Trophoblast cell (in vitro differentiated cells and primary cell): ENCODE results near the gene MMP15.
A peak's percentile ranks its signal among the peaks of the same experiment; 100 is the strongest.

Experiments
- DNase-seq, 2 donors: peaks; one replicate each; pipeline ENCODE4 v3.0.0-alpha.2; 2016
- H2AFZ ChIP-seq: 2 replicates; pipeline ENCODE4 v1.6.1; 2013; ENCODE audit warnings: low read length, moderate library complexity, mild to moderate bottlenecking; ENCODE audit not compliant: insufficient read depth, poor library complexity
- H2AK5ac ChIP-seq: 2 replicates; pipeline ENCODE4 v1.6.1; 2013; ENCODE audit warnings: mild to moderate bottlenecking, low read length
- H2BK120ac ChIP-seq: 2 replicates; pipeline ENCODE4 v1.6.1; 2013; ENCODE audit warnings: low read length, mild to moderate bottlenecking, moderate library complexity; ENCODE audit not compliant: insufficient read depth, poor library complexity
- H2BK12ac ChIP-seq: 2 replicates; pipeline ENCODE4 v1.6.1; 2013; ENCODE audit warnings: mild to moderate bottlenecking, low read length, moderate library complexity
- H2BK5ac ChIP-seq: 2 replicates; pipeline ENCODE4 v1.6.1; 2013; ENCODE audit warnings: low read length, low read depth, moderate library complexity, mild to moderate bottlenecking; ENCODE audit not compliant: poor library complexity
- H3K14ac ChIP-seq: 2 replicates; pipeline ENCODE4 v1.6.1; 2013; ENCODE audit warnings: mild to moderate bottlenecking, low read length
- H3K18ac ChIP-seq: 2 replicates; pipeline ENCODE4 v1.6.1; 2013; ENCODE audit warnings: mild to moderate bottlenecking, low read length
- H3K23ac ChIP-seq: 2 replicates; pipeline ENCODE4 v1.6.1; 2013; ENCODE audit warnings: low read length
- H3K27ac ChIP-seq: 2 replicates; pipeline ENCODE4 v1.5.1; 2013; ENCODE audit warnings: low read depth, mild to moderate bottlenecking, inconsistent platforms, low read length, moderate library complexity
- H3K27me3 ChIP-seq: 2 replicates; pipeline ENCODE4 v1.6.1; 2013; ENCODE audit warnings: inconsistent platforms, mild to moderate bottlenecking, low read length, moderate library complexity; ENCODE audit not compliant: insufficient read depth
- H3K36me3 ChIP-seq, 2 experiments: 1 replicate in 1 of 2; 2 replicates in 1 of 2; pipeline ENCODE4 v1.6.1; 2013; ENCODE audit warnings: low read length in 2 of 2, mild to moderate bottlenecking in 2 of 2, moderate library complexity in 1 of 2; ENCODE audit not compliant: insufficient read depth in 2 of 2, control insufficient read depth in 1 of 2
- H3K4ac ChIP-seq: 2 replicates; pipeline ENCODE4 v1.6.1; 2013; ENCODE audit warnings: low read depth, mild to moderate bottlenecking, low read length, moderate library complexity
- H3K4me1 ChIP-seq, 2 experiments: 1 replicate in 1 of 2; 2 replicates in 1 of 2; pipeline ENCODE4 v1.6.1; 2013; ENCODE audit warnings: low read length in 2 of 2, mild to moderate bottlenecking in 2 of 2, moderate library complexity in 1 of 2; ENCODE audit not compliant: insufficient read depth in 2 of 2, control insufficient read depth in 1 of 2
- H3K4me2 ChIP-seq: 2 replicates; pipeline ENCODE4 v1.6.1; 2013; ENCODE audit warnings: inconsistent platforms, mild to moderate bottlenecking, low read length, moderate library complexity
- H3K4me3 ChIP-seq: 2 replicates; pipeline ENCODE4 v1.5.1; 2013; ENCODE audit warnings: mild to moderate bottlenecking, low read depth, low read length, inconsistent platforms
- H3K79me1 ChIP-seq: one replicate; pipeline ENCODE4 v1.6.1; 2013; ENCODE audit warnings: low read length
- H3K79me2 ChIP-seq: 2 replicates; pipeline ENCODE4 v1.6.1; 2013; ENCODE audit warnings: low read length, mild to moderate bottlenecking; ENCODE audit not compliant: control insufficient read depth, insufficient read depth, poor library complexity
- H3K9ac ChIP-seq: 2 replicates; pipeline ENCODE4 v1.6.1; 2013; ENCODE audit warnings: mild to moderate bottlenecking, low read length
- H3K9me3 ChIP-seq: 2 replicates; pipeline ENCODE4 v1.6.1; 2013; ENCODE audit warnings: low read depth, mild to moderate bottlenecking, control low read depth, inconsistent platforms, low read length; ENCODE audit not compliant: insufficient read depth
- H4K12ac ChIP-seq: 2 replicates; pipeline ENCODE4 v1.6.1; 2013; ENCODE audit warnings: low read depth, mild to moderate bottlenecking, low read length, moderate library complexity
- H4K8ac ChIP-seq: 2 replicates; pipeline ENCODE4 v1.6.1; 2013; ENCODE audit warnings: low read depth, mild to moderate bottlenecking, low read length, moderate library complexity
- H4K91ac ChIP-seq: one replicate; pipeline ENCODE4 v1.6.1; 2013; ENCODE audit warnings: low read depth, mild to moderate bottlenecking, low read length, moderate library complexity
- whole genome bisulfite sequencing: extraction: QIAGEN DNeasy Blood & Tissue Kit; methylation state at CpG from one replicate; pipeline ENCODE4 v1.1.7; 2013; ENCODE audit warnings: missing lambda C conversion rate; ENCODE audit not compliant: insufficient read length, insufficient coverage; ENCODE audit errors: extremely low coverage; 5-methylcytosine and 5-hydroxymethylcytosine counted together

Gene MMP15

GRCh38 chr16:57985204-57986181 lies 40.1 kb upstream of the MMP15 start:
- Histone ChIP-seq H3K9ac (no peak overlapping the region), H3K9me3 (peaks cover 3% of the 10 kb centered on the region), H3K36me3 (no peaks in the 10 kb centered on the region), H3K79me1 (no peaks in the 10 kb centered on the region), H3K27me3 (peaks cover 20% of the 10 kb centered on the region), H2AFZ (no peak overlapping the region), H2BK5ac (no peak overlapping the region), H4K8ac (no peak overlapping the region), H2AK5ac (no peak overlapping the region), H2BK12ac (no peak overlapping the region), H3K4me2 (peak overlapping the region; percentile 68), H4K12ac (no peak overlapping the region), H3K79me2 (no peaks in the 10 kb centered on the region), H4K91ac (no peak overlapping the region), H3K4ac (no peak overlapping the region), H3K4me3 (peak overlapping the region; percentile 39), H3K27ac (no peak overlapping the region), H3K14ac (no peak overlapping the region), H2BK120ac (no peak overlapping the region), H3K4me1 (peaks cover 12 to 14% of the 10 kb centered on the region in 2 experiments), H3K18ac (no peak overlapping the region), H3K23ac (no peak overlapping the region)
- DNase-seq, result peak in 1 of 2 donors; percentile 32
- no CpG with 5 or more reads among the region's 62 CpGs for WGBS

GRCh38 chr16:57986196-57986595 lies 39.4 kb upstream of the MMP15 start:
- no peaks in the 10 kb centered on the region for H3K79me2 ChIP-seq
- no peak overlapping the region for H2BK5ac ChIP-seq
- no peak overlapping the region for H3K18ac ChIP-seq
- peaks cover 12 to 14% of the 10 kb centered on the region in 2 experiments for H3K4me1 ChIP-seq
- no peak overlapping the region for H3K9ac ChIP-seq
- H3K27me3 ChIP-seq, result peaks cover 20% of the 10 kb centered on the region
- H3K4me2 ChIP-seq, result no peak overlapping the region
- peaks cover 3% of the 10 kb centered on the region for H3K9me3 ChIP-seq
- no peak overlapping the region for H2AFZ ChIP-seq
- H3K14ac ChIP-seq, result no peak overlapping the region
- H2AK5ac ChIP-seq, result no peak overlapping the region
- no CpG with 5 or more reads among the region's 9 CpGs for WGBS
- H2BK12ac ChIP-seq, result no peak overlapping the region
- no peaks in the 10 kb centered on the region for H3K36me3 ChIP-seq
- DNase-seq, result no peak
- H4K12ac ChIP-seq, result no peak overlapping the region
- H3K27ac ChIP-seq, result no peak overlapping the region
- H4K8ac ChIP-seq, result no peak overlapping the region
- H3K4ac ChIP-seq, result no peak overlapping the region
- H4K91ac ChIP-seq, result no peak overlapping the region
- H2BK120ac ChIP-seq, result no peak overlapping the region
- no peak overlapping the region for H3K4me3 ChIP-seq
- no peak overlapping the region for H3K23ac ChIP-seq
- H3K79me1 ChIP-seq, result no peaks in the 10 kb centered on the region

- no peak overlapping the region for H3K23ac ChIP-seq
Measured at GRCh38 chr16:57987441-57988177, 37.9 kb upstream of the MMP15 start.

GRCh38 chr16:57988929-57989328 lies 36.6 kb upstream of the MMP15 start:
- peaks cover 0 to 1% of the 10 kb centered on the region in 2 experiments for H3K36me3 ChIP-seq
- no peak overlapping the region for H3K27ac ChIP-seq
- peaks cover 2% of the 10 kb centered on the region for H3K79me2 ChIP-seq
- WGBS, result no CpG with 5 or more reads among the region's 1 CpG
- no peak for DNase-seq
- no peak overlapping the region for H4K91ac ChIP-seq
- no peak overlapping the region for H2BK12ac ChIP-seq
- H3K27me3 ChIP-seq, result peaks cover 20% of the 10 kb centered on the region
- no peak overlapping the region for H3K4ac ChIP-seq
- no peak overlapping the region for H2BK5ac ChIP-seq
- H3K18ac ChIP-seq, result no peak overlapping the region
- peaks cover 3% of the 10 kb centered on the region for H3K9me3 ChIP-seq
- peaks cover 8% of the 10 kb centered on the region for H3K79me1 ChIP-seq
- no peak overlapping the region for H2BK120ac ChIP-seq
- H4K12ac ChIP-seq, result no peak overlapping the region
- H3K4me3 ChIP-seq, result no peak overlapping the region
- H3K23ac ChIP-seq, result no peak overlapping the region
- no peak overlapping the region for H2AK5ac ChIP-seq
- H4K8ac ChIP-seq, result no peak overlapping the region
- no peak overlapping the region for H3K4me2 ChIP-seq
- no peak overlapping the region for H3K14ac ChIP-seq
- H2AFZ ChIP-seq, result no peak overlapping the region
- no peak overlapping the region for H3K9ac ChIP-seq
- H3K4me1 ChIP-seq, result peaks cover 30 to 31% of the 10 kb centered on the region in 2 experiments

More at GRCh38 chr16:57987441-57988177, 37.9 kb upstream of the MMP15 start:
- Histone ChIP-seq H3K27ac (no peak overlapping the region), H2AFZ (no peak overlapping the region), H3K9me3 (peaks cover 3% of the 10 kb centered on the region), H4K12ac (no peak overlapping the region), H4K91ac (no peak overlapping the region), H3K27me3 (peaks cover 20% of the 10 kb centered on the region), H3K79me1 (peaks cover 2% of the 10 kb centered on the region), H3K14ac (no peak overlapping the region), H2BK5ac (no peak overlapping the region), H2BK12ac (no peak overlapping the region), H3K4me2 (no peak overlapping the region), H3K9ac (no peak overlapping the region), H3K79me2 (no peaks in the 10 kb centered on the region), H3K18ac (no peak overlapping the region), H3K4me1 (peaks cover 17% of the 10 kb centered on the region in 2 experiments), H3K4ac (no peak overlapping the region), H2AK5ac (no peak overlapping the region), H3K4me3 (no peak overlapping the region), H2BK120ac (no peak overlapping the region), H4K8ac (no peak overlapping the region), H3K36me3 (no peaks in the 10 kb centered on the region)
- WGBS, result no CpG with 5 or more reads among the region's 8 CpGs
- DNase-seq, result no peak
